Ishikawa (cell line): ENCODE data around the gene RHOJ.

Source experiments
- CEBPB ChIP-seq: IDR thresholded peaks from 2 replicates; pipeline ENCODE4 v1.6.1; 2012
- EGR1 ChIP-seq: IDR thresholded peaks from 2 replicates; pipeline ENCODE4 v1.6.1; 2012
- EP300 ChIP-seq: IDR thresholded peaks from 2 replicates; pipeline ENCODE4 v1.6.1; 2012; ENCODE audit warnings: borderline replicate concordance
- FOXM1 ChIP-seq: IDR thresholded peaks from 2 replicates; pipeline ENCODE4 v1.6.1; 2012; ENCODE audit warnings: low read depth, borderline replicate concordance
- MAX ChIP-seq: IDR thresholded peaks from 2 replicates; pipeline ENCODE4 v1.6.1; 2012
- NFIC ChIP-seq: IDR thresholded peaks from 2 replicates; pipeline ENCODE4 v1.6.1; 2012
- REST ChIP-seq: IDR thresholded peaks from 2 replicates; pipeline ENCODE4 v1.6.1; 2012; ENCODE audit warnings: low read depth, mild to moderate bottlenecking
- TAF1 ChIP-seq: IDR thresholded peaks from 2 replicates; pipeline ENCODE4 v1.6.1; 2012; ENCODE audit warnings: low read depth, mild to moderate bottlenecking
- USF1 ChIP-seq: IDR thresholded peaks from 2 replicates; pipeline ENCODE4 v1.6.1; 2012
- YY1 ChIP-seq: IDR thresholded peaks from 2 replicates; pipeline ENCODE4 v1.6.1; 2012; ENCODE audit warnings: low read depth

- TF ChIP-seq YY1 (no peak), EGR1 (no peak), FOXM1 (no peak), NFIC (no peak), MAX (no peak), USF1 (no peak), EP300 (no peak), TAF1 (no peak), REST (no peak), CEBPB (no peak)
These were observed 20.0 kb downstream of the RHOJ start for GRCh38 chr14:63224196-63224595.
